NB4 (cell line): ENCODE results near the gene FAM200A.

ENCODE experiments used
- DNase-seq: peaks from one replicate; pipeline ENCODE4 v3.0.0; 2010; ENCODE audit warnings: low read depth
- H3K4me3 ChIP-seq: one replicate; pipeline ENCODE4 v1.5.1; 2011; ENCODE audit warnings: mild to moderate bottlenecking, low read depth, low read length, moderate library complexity
- MYC ChIP-seq: IDR thresholded peaks from 2 replicates; pipeline ENCODE4 v1.6.1; 2011; ENCODE audit warnings: low read depth, low read length
- POLR2A ChIP-seq: IDR thresholded peaks from 2 replicates; pipeline ENCODE4 v1.6.1; 2011; ENCODE audit warnings: mild to moderate bottlenecking; ENCODE audit not compliant: insufficient read length; ENCODE audit errors: extremely low read depth
- TF ChIP-seq, protein P1 (sequence below): IDR thresholded peaks from 2 replicates; pipeline ENCODE4 v1.6.1; 2011; ENCODE audit warnings: low read depth, low read length
- TF ChIP-seq, protein P2 (sequence below): IDR thresholded peaks from one replicate; pipeline ENCODE4 v1.5.1; 2012; ENCODE audit warnings: low read depth, low read length

The FAM200A gene

DNA sequence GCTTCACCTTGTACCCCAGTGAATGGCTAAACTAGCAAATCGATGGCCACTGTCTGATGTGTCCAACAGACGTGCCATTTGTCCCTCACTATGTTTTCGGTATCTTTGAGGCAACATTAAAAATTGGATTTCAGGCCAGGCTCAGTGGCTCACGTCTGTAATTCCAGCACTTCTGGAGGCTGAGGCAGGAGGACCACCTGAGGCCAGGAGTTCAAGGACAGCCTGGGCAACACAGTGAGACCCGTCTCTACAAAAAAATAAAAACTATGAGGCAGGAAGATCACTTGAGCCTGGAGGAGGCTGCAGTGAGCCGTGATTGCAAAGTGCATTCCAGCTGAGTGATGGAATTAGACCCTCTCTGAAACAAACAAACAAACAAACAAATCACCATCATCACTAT, 8.0 kb downstream of the FAM200A start:
- TF ChIP-seq MYC, result no peak
- TF ChIP-seq, protein P1, sequence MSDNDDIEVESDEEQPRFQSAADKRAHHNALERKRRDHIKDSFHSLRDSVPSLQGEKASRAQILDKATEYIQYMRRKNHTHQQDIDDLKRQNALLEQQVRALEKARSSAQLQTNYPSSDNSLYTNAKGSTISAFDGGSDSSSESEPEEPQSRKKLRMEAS, result no peak
- TF ChIP-seq POLR2A, result no peak
- TF ChIP-seq, protein P2, sequence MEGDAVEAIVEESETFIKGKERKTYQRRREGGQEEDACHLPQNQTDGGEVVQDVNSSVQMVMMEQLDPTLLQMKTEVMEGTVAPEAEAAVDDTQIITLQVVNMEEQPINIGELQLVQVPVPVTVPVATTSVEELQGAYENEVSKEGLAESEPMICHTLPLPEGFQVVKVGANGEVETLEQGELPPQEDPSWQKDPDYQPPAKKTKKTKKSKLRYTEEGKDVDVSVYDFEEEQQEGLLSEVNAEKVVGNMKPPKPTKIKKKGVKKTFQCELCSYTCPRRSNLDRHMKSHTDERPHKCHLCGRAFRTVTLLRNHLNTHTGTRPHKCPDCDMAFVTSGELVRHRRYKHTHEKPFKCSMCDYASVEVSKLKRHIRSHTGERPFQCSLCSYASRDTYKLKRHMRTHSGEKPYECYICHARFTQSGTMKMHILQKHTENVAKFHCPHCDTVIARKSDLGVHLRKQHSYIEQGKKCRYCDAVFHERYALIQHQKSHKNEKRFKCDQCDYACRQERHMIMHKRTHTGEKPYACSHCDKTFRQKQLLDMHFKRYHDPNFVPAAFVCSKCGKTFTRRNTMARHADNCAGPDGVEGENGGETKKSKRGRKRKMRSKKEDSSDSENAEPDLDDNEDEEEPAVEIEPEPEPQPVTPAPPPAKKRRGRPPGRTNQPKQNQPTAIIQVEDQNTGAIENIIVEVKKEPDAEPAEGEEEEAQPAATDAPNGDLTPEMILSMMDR, result no peak
- DNase-seq, result no peak
- H3K4me3 ChIP-seq, result no peak overlapping the region

- no peak overlapping the region for H3K4me3 ChIP-seq
- no peak for DNase-seq
- TF ChIP-seq POLR2A (no peak), MYC (no peak)
- TF ChIP-seq, protein P1, result no peak
Observed at GRCh38 chr7:99543081-99543671, 8.7 kb downstream of the FAM200A start.

DNA sequence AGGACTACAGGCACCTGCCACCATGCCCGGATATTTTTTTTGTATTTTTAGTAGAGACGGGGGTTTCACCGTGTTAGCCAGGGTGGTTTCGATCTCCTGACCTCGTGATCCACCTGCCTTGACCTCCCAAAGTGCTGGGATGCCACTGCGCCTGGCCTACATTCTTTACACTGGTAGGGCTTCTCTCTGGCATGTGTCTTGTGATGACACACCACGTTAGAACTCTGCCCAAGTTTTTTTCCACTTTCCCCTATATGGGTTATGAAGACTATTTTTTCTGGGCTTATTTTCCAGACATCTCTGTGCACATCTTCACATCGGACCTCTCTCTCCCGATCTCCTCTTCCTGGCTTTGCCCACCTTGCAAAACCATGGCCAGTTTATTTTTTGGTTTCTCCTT, 10.7 kb downstream of the FAM200A start:
- no peak for DNase-seq
- TF ChIP-seq POLR2A (no peak), MYC (no peak)
- TF ChIP-seq, protein P2, result no peak
- TF ChIP-seq, protein P1, result no peak
- no peak overlapping the region for H3K4me3 ChIP-seq

GRCh38 chr7:99540542-99540941, 11.4 kb downstream of the FAM200A start:
- TF ChIP-seq POLR2A, result no peak
- TF ChIP-seq, protein P1, result no peak
- TF ChIP-seq MYC, result no peak
- TF ChIP-seq, protein P2, result no peak
- DNase-seq, result no peak
- H3K4me3 ChIP-seq, result no peak overlapping the region

- TF ChIP-seq, protein P2, result no peak
- TF ChIP-seq POLR2A (no peak), MYC (no peak)
- TF ChIP-seq, protein P1, result no peak
- H3K4me3 ChIP-seq, result no peak overlapping the region
- DNase-seq, result no peak
Observed at GRCh38 chr7:99539213-99539811, 12.6 kb downstream of the FAM200A start.

GRCh38 chr7:99535667-99536066, 16.2 kb downstream of the FAM200A start:
- H3K4me3 ChIP-seq, result no peak overlapping the region
- DNase-seq, result no peak
- no peak for TF ChIP-seq MYC
- TF ChIP-seq, protein P1, result no peak
- TF ChIP-seq, protein P2, result no peak
